ENCODE data around the gene OR4A47. TPM values are rescaled to one million over a fixed set of nuclear protein-coding genes. Genes with fewer than 3 reads are reported as not detected.

The OR4A47 gene
- total RNA-seq, result not detected in 2 replicates

GRCh38 chr11:48488493-48488892 lies at the start of gene OR4A47:
Gene OR4A47 (plus strand): TSS chr11:48488793. CDS start chr11:48488793, 0 bp downstream.

Other genes with a start within 250 kb of the OR4A47 start
- not detected in 2 replicates for gene OR4X2, start 243.7 kb upstream of the OR4A47 start, total RNA-seq
- gene OR4X1, start 224.9 kb upstream of the OR4A47 start, total RNA-seq, result not detected in 2 replicates
- gene OR4S1, start 182.6 kb upstream of the OR4A47 start, total RNA-seq, result not detected in 2 replicates
- gene OR4C3, start 163.9 kb upstream of the OR4A47 start, total RNA-seq, result not detected in 2 replicates
- not detected in 2 replicates for gene OR4C5, start 122.3 kb upstream of the OR4A47 start, total RNA-seq